ENCODE data around the gene DMTF1.
"Not testable (repeated sequence)": the region's sequence is repeated elsewhere in the genome, so short reads cannot be mapped to it uniquely, and the experiment has no call there.

GRCh38 chr7:87203929-87204328 is 51.7 kb downstream of the DMTF1 start:
- TF ChIP-seq POLR2A (IDR thresholded peaks at IDR 0.05; ENCODE audit: low read depth, low read length), result 0 out of 2 replicates have a peak, but pooled peaks have one; percentile 7
- not testable (repeated sequence) for TF ChIP-seq TAF1 (IDR thresholded peaks at IDR 0.05; ENCODE audit: low read depth, low read length); SPI1 (IDR thresholded peaks at IDR 0.05; ENCODE audit: low read depth, low read length); POLR2AphosphoS5 (IDR thresholded peaks at IDR 0.05; ENCODE audit: low read depth, low read length); PAX5 (IDR thresholded peaks at IDR 0.05; ENCODE audit: insufficient read depth, low read length, severe bottlenecking); POU2F2 (IDR thresholded peaks at IDR 0.05; ENCODE audit: low read depth, low read length)

Data from GM12891 (cell line).